Right cardiac atrium (tissue), 5 donors: ENCODE data around the gene MARK3. TPM values are rescaled to one million over a fixed set of nuclear protein-coding genes. Genes with fewer than 3 reads are reported as not detected.
A peak's percentile ranks its signal among the peaks of the same experiment; 100 is the strongest.

Source experiments
- ATAC-seq, 2 donors: fragments of 200-7000 bp; cut with Tn5 transposase; one replicate each; pipeline versions ENCODE4 v1.8.0 to v1.9.1; 2020; ENCODE audit warnings: moderate library complexity in 2 of 2, mild to moderate bottlenecking in 1 of 2
- DNase-seq, 3 donors: peaks; one replicate each; pipeline ENCODE4 v3.0.0-alpha.2; 2020
- H3K27ac ChIP-seq: one replicate; pipeline ENCODE4 v1.5.1; 2013; ENCODE audit warnings: mild to moderate bottlenecking, low read length, control low read depth, moderate library complexity
- H3K27me3 ChIP-seq: one replicate; pipeline ENCODE4 v1.6.1; 2013; ENCODE audit not compliant: control insufficient read depth, insufficient read depth
- H3K4me1 ChIP-seq: one replicate; pipeline ENCODE4 v1.6.1; 2013; ENCODE audit warnings: low read length; ENCODE audit not compliant: control insufficient read depth, insufficient read depth
- H3K4me3 ChIP-seq: one replicate; pipeline ENCODE4 v1.5.1; 2013; ENCODE audit warnings: low read length, control low read depth
- H3K9me3 ChIP-seq: one replicate; pipeline ENCODE4 v1.6.1; 2013; ENCODE audit warnings: low read length; ENCODE audit not compliant: control insufficient read depth
- WGBS: extraction: QIAGEN DNeasy Blood & Tissue Kit; methylation state at CpG from one replicate; pipeline ENCODE4 v1.1.7; 2013; 5-methylcytosine and 5-hydroxymethylcytosine counted together
- intact Hi-C, 4 donors: fragments of 100-400 bp; cut with DNase I; formaldehyde crosslinking; loops; one replicate each; pipeline versions ENCODE4 v1.11.0 to v1.14.0; 2022 to 2023
- polyA plus RNA-seq: library from polyadenylated mRNA; stranded (reverse); fragments of 200-250 nt; gene quantifications from one replicate; pipeline ENCODE4 v1.2.3, GENCODE V29; 2013
- total RNA-seq, 4 donors: library from RNA; stranded (reverse); fragmentation: NEBNext Ultra II Directional; extraction: Animal tissue kit (Norgen Biotek cat#: 25700); gene quantifications; one replicate each; pipeline ENCODE4 v1.2.1, GENCODE V29; 2021
- donor health status: healthy with polysubstance abuse.
- donor health status: DM: no; HTN: yes; CAD: no.
- donor health status: DM: no; HTN: no; CAD: no.
- donor health status: DM: no; HTN: yes; CAD: no; lungs with severe emphysema.
- donor health status: DM: yes; HTN: yes; CAD: no.

Gene MARK3
- total and polyA plus RNA-seq, 5 donors: 79.4 to 105 (median 92.9) TPM

DNA sequence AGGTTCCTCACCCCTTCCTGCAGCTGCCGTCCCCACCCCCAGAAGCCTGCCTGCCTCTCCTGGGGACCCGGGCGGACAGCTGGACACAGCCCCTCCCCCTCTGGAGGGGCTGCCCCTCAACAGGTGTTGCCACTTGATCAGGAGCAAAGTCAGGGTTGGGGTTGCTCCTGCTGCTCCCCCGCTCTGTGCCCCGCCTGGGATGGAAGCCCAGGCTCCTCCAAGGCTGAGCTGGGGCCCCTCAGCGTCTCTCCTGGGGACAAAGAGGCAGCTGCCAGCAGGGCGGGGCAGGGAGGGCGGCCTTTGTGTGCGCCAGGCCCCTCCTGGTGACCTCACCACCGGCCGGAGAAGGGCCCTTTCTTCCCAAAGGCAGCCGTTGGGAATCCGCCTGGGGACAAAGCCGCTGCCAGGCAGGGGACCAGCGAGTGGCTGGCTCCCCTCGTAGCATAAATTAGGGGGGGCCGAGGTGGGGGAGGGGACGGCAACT, 157.4 kb downstream of the MARK3 start:
- Histone ChIP-seq H3K4me3 (no peak overlapping the region), H3K4me1 (no peaks in the 10 kb centered on the region), H3K9me3 (no peaks in the 10 kb centered on the region), H3K27me3 (no peaks in the 10 kb centered on the region), H3K27ac (peak overlapping the region; percentile 28)
- intact Hi-C loops: no loop called here
- DNase-seq (peak; percentile 86 to 93 (median 92)), ATAC-seq (peak; percentile 43 to 48)
- WGBS: 14% methylated on average over 18 of the region's 18 CpGs

DNA sequence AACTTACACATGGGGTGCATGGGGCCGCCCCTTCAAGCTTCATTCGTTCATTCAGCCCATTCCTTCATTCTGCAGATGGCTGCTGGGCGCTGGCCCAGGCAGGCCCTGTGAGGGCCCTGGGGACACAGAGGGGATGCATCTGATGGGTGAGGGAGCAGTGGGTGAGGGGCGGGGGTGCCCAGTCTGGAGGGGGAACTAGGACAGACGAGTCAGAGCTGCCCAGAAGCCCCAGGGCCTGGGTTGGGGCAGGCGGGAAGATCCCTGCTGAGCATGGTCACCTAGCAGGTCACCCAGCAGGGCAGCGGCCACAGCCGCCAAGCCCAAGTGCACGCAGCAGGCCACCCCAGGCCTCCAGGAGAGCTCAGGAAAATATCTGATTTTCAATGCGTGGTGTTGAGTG, 157.9 kb downstream of the MARK3 start:
- Histone ChIP-seq H3K9me3 (no peaks in the 10 kb centered on the region), H3K27me3 (no peaks in the 10 kb centered on the region), H3K4me3 (no peak overlapping the region), H3K4me1 (no peaks in the 10 kb centered on the region), H3K27ac (no peak overlapping the region)
- intact Hi-C loops: no loop called here
- no peak for ATAC-seq
- WGBS: 68% methylated on average over 10 of the region's 10 CpGs
- DNase-seq: peak; percentile 21 to 69 (median 60)

DNA sequence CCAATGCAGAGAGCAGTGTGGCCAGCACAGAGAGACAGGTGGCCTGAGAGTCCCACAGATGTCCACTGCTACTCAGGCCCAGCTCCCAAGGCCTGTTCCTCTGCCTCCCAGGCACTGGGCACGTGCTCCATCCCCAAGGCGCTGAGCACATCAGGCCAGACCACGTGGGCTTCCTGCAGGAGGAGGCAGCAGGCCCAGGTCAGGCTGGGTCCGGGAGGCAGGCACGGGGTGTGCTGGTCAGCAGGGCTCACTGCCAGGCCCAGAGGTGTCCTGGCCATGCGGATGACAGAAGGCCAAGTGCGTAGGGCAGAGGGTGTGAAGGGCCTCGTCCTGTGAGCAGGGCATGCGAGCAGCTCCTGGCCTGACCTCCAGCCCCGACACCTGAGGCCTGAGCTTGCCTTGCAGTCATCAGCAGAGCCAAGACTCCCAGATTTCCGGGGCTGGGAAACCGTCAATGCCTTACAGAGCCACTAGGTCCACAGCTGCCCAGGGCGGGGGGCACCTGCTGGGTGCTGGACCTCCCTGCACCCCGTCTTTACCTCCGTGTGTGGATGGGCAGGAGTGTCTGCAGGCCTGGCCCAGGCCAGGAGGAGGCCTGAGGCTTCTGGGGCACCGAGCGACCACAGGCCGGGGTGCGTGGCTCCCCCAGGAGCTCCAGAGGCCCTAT, 158.6 kb downstream of the MARK3 start:
- DNase-seq: peak; percentile 48 to 83 (median 80)
- H3K27ac ChIP-seq: no peak overlapping the region
- peak; percentile 1 to 2 for ATAC-seq
- no peak overlapping the region for H3K4me3 ChIP-seq
- 55% methylated on average over 19 of the region's 19 CpGs for WGBS
- no peaks in the 10 kb centered on the region for H3K27me3 ChIP-seq
- H3K9me3 ChIP-seq: no peaks in the 10 kb centered on the region
- no peaks in the 10 kb centered on the region for H3K4me1 ChIP-seq
- intact Hi-C loops: no loop called here

DNA sequence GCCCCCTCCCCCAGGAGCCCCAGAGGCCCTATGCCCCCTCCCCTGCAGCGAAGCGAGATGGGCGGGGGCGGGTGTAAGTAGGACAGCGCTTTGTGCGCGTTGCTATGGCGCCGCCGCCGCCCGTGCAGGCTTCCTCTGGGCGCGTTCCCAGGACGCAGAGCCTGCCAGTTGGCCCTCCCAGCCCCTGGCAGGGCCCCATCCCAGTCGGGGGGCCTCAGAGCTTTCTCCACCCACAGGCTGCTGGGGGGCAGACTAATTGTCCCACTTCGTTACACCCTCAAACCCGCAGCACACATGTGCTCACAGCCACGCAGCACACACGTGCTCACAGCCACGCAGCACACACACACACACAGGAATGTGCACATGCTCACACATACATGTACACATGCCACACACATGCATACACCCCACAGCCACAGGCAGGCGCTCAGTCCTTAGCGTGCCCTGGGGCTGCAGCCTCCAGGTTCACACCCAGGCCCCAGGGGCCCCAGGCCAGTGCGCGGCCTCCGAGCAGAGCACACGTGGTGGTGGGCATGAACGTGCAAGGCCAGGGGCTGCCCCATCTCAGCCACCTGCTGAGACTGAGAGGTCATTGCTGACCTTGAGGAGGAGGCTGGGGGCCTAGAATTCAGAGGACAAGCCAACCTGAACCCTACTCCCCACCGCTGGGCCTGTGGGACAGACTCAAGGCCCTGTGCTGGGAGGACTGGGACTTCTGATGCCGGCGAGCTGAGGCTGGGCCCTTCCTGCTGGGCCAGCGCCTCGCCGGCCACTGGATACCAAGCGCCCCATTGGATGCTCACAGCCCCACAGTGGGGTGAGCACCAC, 159.4 kb downstream of the MARK3 start:
- H3K4me1 ChIP-seq: no peaks in the 10 kb centered on the region
- intact Hi-C loops: loop anchor here in 3 of 4 donors (5.0 kb wide), 1 partner anchor 42 kb away; no protein-coding TSS in a partner anchor
- no peaks in the 10 kb centered on the region for H3K27me3 ChIP-seq
- DNase-seq (peak; percentile 77 to 92 (median 92)), ATAC-seq (peak; percentile 15 to 24)
- no peaks in the 10 kb centered on the region for H3K9me3 ChIP-seq
- 49% methylated on average over 35 of the region's 35 CpGs for WGBS
- no peak overlapping the region for H3K4me3 ChIP-seq
- no peak overlapping the region for H3K27ac ChIP-seq

DNA sequence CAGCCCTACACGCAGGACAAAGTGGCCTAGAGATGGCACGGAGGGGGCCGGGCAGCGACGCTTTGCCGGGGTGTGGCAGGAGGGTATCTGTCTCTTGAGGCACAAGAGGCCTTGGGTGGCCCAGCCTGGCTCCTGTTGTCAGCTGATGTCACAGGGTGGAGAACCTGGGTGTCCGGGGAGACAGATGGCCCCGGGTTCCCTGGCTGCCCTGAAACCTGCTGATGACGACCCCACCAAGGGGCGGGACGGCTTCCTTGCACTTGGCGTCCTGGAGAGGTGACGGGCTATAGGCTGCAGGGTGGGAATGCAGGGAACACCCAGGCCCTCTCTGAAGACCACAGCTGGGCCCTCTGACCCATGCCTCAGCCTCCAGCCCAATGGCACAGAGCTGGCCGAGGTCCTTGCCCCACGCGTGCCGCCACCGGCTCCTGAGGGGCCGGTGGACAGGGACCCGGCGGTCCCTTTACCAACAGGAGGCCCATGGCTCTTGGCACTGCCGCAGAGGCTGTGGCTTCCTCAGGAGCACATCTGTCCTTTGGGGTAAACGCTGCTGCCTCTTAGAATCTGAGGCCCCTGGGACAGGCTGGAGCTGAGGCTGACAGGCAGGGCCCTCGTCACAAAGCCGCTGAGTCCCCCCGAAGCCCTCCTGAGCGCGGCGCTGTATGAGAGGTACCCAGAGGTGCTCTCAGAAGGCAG, 160.2 kb downstream of the MARK3 start:
- Histone ChIP-seq H3K27me3 (no peaks in the 10 kb centered on the region), H3K9me3 (no peaks in the 10 kb centered on the region), H3K4me3 (no peak overlapping the region), H3K27ac (no peak overlapping the region), H3K4me1 (no peaks in the 10 kb centered on the region)
- DNase-seq (peak; percentile 14 to 65 (median 59)), ATAC-seq (no peak)
- intact Hi-C loops: loop anchor here in 3 of 4 donors (5.0 kb wide), 1 partner anchor 43 kb away; no protein-coding TSS in a partner anchor
- 92% methylated on average over 29 of the region's 29 CpGs for WGBS

DNA sequence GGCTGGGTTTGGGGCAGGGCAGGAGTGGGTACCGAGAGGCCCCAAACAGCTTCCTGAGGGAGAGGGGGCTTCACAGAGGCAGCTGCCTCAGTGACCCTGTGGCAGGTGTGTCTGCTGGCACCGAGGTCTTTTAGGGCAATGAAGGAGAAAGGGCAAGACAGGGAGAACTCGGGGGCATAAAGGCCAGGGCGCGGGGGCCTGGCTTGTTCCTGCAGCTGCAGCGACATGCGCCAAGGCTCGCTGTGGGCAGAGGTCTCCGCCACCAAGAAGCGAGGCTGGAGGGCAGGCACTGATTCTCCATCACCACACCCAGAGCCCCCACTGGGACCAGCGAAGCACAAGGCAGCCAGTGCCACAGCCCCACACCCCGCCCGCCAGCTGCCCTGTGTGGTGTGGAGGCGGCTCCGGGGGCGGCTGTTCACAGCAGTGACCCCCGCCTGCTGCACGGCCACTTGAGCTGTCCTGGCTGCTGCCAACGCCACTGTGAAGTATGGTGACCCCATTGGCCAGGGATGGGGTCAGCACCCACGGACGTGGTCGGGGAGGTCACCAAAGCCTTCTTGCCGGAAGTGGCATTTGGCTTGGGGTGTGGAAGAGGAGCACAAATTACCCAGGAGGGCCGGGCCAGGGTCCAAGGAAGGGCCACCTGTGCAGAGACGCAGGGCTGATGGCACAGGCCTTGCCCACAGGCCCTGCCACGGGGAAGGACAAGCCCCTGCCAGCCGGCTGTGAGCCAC, 160.9 kb downstream of the MARK3 start:
- Histone ChIP-seq H3K4me1 (peaks cover 3% of the 10 kb centered on the region), H3K4me3 (no peak overlapping the region), H3K27me3 (no peaks in the 10 kb centered on the region), H3K27ac (no peak overlapping the region), H3K9me3 (no peaks in the 10 kb centered on the region)
- no peak for ATAC-seq
- 79% methylated on average over 27 of the region's 27 CpGs for WGBS
- intact Hi-C loops: loop anchor here in 3 of 4 donors (2.0 to 5.0 kb wide), 2 partner anchors 27 to 44 kb away; no protein-coding TSS in a partner anchor
- peak; percentile 22 to 71 (median 66) for DNase-seq

DNA sequence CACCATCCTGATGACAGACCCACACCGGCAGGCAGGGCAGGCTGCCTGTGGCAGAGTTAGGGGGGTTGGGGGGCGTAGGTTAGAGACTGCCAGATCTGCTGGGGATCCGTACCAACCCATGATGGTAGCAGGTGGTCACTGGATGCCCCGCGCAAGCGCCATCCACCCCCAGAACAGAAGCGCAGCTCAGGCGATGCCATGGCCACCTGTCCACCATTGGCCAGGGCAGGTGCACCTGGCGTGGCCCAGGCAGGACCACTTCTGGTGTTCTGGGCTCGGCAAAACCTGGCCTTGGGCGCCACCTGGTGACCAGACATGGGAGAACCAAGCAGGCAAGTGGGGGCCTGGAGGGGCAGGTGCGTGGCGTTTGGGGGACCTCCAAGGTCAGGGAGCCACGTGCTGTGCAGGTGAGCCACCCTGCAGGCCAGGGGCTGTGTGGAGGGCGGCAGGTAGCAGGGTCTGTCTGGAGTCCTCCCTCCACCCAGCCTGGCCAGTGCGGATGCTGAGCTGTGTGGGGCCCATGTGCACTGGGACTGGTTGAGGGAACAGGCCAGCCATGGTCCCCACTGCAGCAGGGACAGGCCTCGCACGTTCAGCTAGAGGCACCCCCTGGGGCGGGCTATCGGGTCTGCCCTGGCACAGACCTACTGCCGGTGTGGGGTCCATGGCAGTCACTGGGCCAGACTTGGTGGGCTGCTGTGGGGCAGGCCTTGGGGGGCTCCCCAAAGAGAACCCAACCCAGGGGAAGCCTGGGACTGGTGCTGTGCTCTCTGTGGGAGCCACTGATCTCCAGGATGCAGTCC, 161.6 kb downstream of the MARK3 start:
- no peak overlapping the region for H3K4me3 ChIP-seq
- no peaks in the 10 kb centered on the region for H3K9me3 ChIP-seq
- peak; percentile 71 to 91 (median 89) for DNase-seq
- peak in 1 of 2 donors; percentile 6 for ATAC-seq
- H3K4me1 ChIP-seq: peaks cover 5% of the 10 kb centered on the region
- intact Hi-C loops: loop anchor here in 3 of 4 donors (2.0 to 5.0 kb wide), 2 partner anchors 28 to 45 kb away; no protein-coding TSS in a partner anchor
- no peak overlapping the region for H3K27ac ChIP-seq
- no peaks in the 10 kb centered on the region for H3K27me3 ChIP-seq
- WGBS: 25% methylated on average over 21 of the region's 21 CpGs

DNA sequence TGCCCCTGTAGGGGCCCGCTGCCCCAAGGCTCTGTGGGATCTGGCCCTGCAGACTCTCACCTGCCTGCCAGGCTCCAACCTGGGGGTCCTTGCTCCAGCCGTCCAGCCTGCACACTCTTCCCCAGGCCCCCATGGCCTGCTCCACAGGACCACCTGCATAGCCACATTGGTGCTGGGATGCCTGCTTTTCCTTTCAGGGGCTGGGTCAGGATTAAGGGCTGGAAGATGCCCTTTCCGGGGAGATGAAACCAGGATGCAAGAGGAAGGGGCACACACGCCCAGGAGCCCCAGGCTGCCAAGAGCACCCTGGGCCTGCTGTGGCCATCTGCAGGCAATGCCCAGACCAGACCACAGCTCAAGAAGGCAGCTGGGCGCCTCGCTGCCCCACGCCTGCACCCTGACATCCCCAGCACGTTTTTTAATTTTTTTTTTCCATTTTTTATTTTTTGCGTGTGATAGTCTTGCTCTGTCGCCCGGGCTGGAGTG, 162.3 kb downstream of the MARK3 start:
- Histone ChIP-seq H3K27me3 (no peaks in the 10 kb centered on the region), H3K4me3 (no peak overlapping the region), H3K4me1 (peaks cover 8% of the 10 kb centered on the region), H3K9me3 (no peaks in the 10 kb centered on the region), H3K27ac (no peak overlapping the region)
- intact Hi-C loops: loop anchor here in 3 of 4 donors (2.0 to 5.0 kb wide), 2 partner anchors 29 to 45 kb away; no protein-coding TSS in a partner anchor
- WGBS: 84% methylated on average over 11 of the region's 11 CpGs
- ATAC-seq: no peak
- peak in 1 of 3 donors; percentile 43 for DNase-seq

DNA sequence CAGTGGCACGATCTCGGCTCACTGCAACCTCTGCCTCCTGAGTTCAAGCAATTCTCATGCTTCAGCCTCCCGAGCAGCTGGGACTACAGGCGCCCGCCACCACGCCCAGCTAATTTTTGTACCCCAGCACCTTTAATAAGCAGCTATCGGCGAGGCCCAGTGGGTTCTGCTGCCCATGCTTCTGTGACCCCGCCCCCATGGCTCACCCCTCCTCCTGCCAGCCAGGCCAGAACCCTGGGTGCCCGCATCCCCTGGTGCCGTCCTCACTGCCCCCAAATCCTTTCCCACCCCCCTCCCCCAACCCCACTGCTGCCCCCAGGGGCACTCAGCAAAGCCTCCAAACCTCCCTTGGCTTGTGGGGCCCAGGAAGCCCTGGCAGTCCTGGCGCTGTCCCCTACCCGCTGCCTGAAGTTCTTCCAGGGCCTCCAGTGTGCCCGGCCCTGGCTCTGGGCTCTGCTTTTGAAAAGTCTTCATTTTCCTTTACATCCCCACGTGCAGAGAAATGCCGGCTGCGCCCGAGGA, 162.8 kb downstream of the MARK3 start:
- H3K4me3 ChIP-seq: no peak overlapping the region
- peaks cover 8% of the 10 kb centered on the region for H3K4me1 ChIP-seq
- no peak for ATAC-seq
- intact Hi-C loops: loop anchor here in 3 of 4 donors (2.0 to 5.0 kb wide), 2 partner anchors 29 to 46 kb away; no protein-coding TSS in a partner anchor
- no peaks in the 10 kb centered on the region for H3K9me3 ChIP-seq
- no peak overlapping the region for H3K27ac ChIP-seq
- DNase-seq: peak in 2 of 3 donors; percentile 24 to 53
- WGBS: 89% methylated on average over 18 of the region's 18 CpGs
- no peaks in the 10 kb centered on the region for H3K27me3 ChIP-seq
